Heart right ventricle (tissue), 16 donors: ENCODE measurements around the gene NRN1. TPM values are rescaled to one million over a fixed set of nuclear protein-coding genes. Genes with fewer than 3 reads are reported as not detected.
A peak's percentile ranks its signal among the peaks of the same experiment; 100 is the strongest.

ENCODE experiments used
- ATAC-seq, 8 donors: fragments of 200-7000 bp; cut with Tn5 transposase; one replicate each; pipeline ENCODE4 v1.9.1; 2020; ENCODE audit warnings: mild to moderate bottlenecking in 8 of 8, moderate library complexity in 8 of 8, moderate number of reproducible peaks in 1 of 8
- DNase-seq, 2 donors: peaks; one replicate each; pipeline ENCODE4 v3.0.0-alpha.2; 2020
- H3K27ac ChIP-seq, 10 donors: fragments of 200-600 bp; sonication (generic) in 2 of 10; one replicate each; pipeline versions ENCODE4 v1.5.0 to v1.8.0; 2020 to 2022; ENCODE audit warnings: mild to moderate bottlenecking in 3 of 10
- H3K27me3 ChIP-seq, 7 donors: fragments of 200-600 bp; one replicate each; pipeline ENCODE4 v1.8.0; 2021 to 2022; ENCODE audit warnings: mild to moderate bottlenecking in 2 of 7
- H3K36me3 ChIP-seq, 9 donors: fragments of 200-600 bp; sonication (generic) in 1 of 9; one replicate each; pipeline versions ENCODE4 v1.5.0 to v1.8.0; 2020 to 2022; ENCODE audit warnings: mild to moderate bottlenecking in 2 of 9
- H3K4me1 ChIP-seq, 9 donors: fragments of 200-600 bp; sonication (generic) in 1 of 9; one replicate each; pipeline versions ENCODE4 v1.5.0 to v1.8.0; 2020 to 2022; ENCODE audit warnings: mild to moderate bottlenecking in 4 of 9
- H3K4me3 ChIP-seq, 10 donors: fragments of 200-600 bp; sonication (generic) in 2 of 10; one replicate each; pipeline versions ENCODE4 v1.5.0 to v1.8.0; 2020 to 2022; ENCODE audit warnings: mild to moderate bottlenecking in 7 of 10, moderate library complexity in 2 of 10
- H3K9me3 ChIP-seq, 11 donors: fragments of 200-600 bp in 10 of 11; sonication (generic) in 2 of 11; one replicate each; pipeline versions ENCODE4 v1.5.0 to v1.8.0; 2013 to 2022; ENCODE audit warnings: mild to moderate bottlenecking in 2 of 11, control low read depth in 1 of 11, moderate library complexity in 1 of 11
- WGBS, 2 donors: extraction: QIAGEN DNeasy Blood & Tissue Kit; methylation state at CpG; one replicate each; pipeline ENCODE4 v1.1.7; 2013; ENCODE audit warnings: inconsistent platforms in 1 of 2; 5-methylcytosine and 5-hydroxymethylcytosine counted together
- intact Hi-C, 10 donors: fragments of 100-400 bp; cut with DNase I; formaldehyde crosslinking; loops; one replicate each; pipeline versions ENCODE4 v1.11.1 to v1.14.2; 2022
- polyA plus RNA-seq, 2 donors: library from polyadenylated mRNA; stranded (reverse); fragments of 200-250 nt; gene quantifications; one replicate each; pipeline ENCODE4 v1.2.3, GENCODE V29; 2013
- total RNA-seq, 10 donors: library from RNA; stranded (reverse); fragmentation: NEBNext Ultra II Directional in 3 of 10; extraction: Animal tissue kit (Norgen Biotek cat#: 25700) in 3 of 10; gene quantifications; one replicate each; pipeline versions ENCODE4 v1.2.1 to v1.2.4, GENCODE V29; 2021 to 2023
- TF ChIP-seq, protein P1 (sequence below), 9 donors: fragments of 200-600 bp; sonication (generic) in 2 of 9; IDR thresholded peaks; one replicate each; pipeline versions ENCODE4 v1.5.0 to v1.8.0; 2021 to 2022; ENCODE audit warnings: antibody characterized with exemption in 9 of 9, mild to moderate bottlenecking in 5 of 9, moderate library complexity in 1 of 9
- donor health status: Arrhythmogenic right ventricular cardiomyopathy.
- donor health status: ischemic (EF 13 %, LVEDD 7.1; RV severe dilation, severe dysfunction).
- donor health status: healthy with polysubstance abuse.
- donor health status: DM: no; HTN: yes; CAD: no.
- donor health status: DM: no; HTN: no; CAD: no.
- donor health status: ischemic (EF 25% LVEDD 6.9; RV normal size, moderate dysfunction).
- donor health status: ischemic (EF 25% LVEDD 5.7; RV mildly dilated, moderate dysfunction).
- donor health status: healthy.
- donor health status: DM: yes; HTN: yes; CAD: no.
- donor health status: Ischemic cardiomyopathy.
- donor health status: ischemic (EF 35%, LVEDD 5.7; RV mildly dilated, moderate dysfunction).
- donor health status: nonischemic (EF 11% LVEDD 7.7; RV severe dilation, severe dysfunction).
- donor health status: DM: yes; HTN: yes; CAD: no.
- donor health status: PGD.
- donor health status: ischemic (EF 29% LVEDD 5.4; RV normal size, mild dysfunction).
- donor health status: nonischemic (EF 23%, LVEDD 6.1; RV moderate dilation, normal function).

NRN1 gene
- total and polyA plus RNA-seq, 12 donors, result 7.1 to 24.4 (median 12.7) TPM

DNA sequence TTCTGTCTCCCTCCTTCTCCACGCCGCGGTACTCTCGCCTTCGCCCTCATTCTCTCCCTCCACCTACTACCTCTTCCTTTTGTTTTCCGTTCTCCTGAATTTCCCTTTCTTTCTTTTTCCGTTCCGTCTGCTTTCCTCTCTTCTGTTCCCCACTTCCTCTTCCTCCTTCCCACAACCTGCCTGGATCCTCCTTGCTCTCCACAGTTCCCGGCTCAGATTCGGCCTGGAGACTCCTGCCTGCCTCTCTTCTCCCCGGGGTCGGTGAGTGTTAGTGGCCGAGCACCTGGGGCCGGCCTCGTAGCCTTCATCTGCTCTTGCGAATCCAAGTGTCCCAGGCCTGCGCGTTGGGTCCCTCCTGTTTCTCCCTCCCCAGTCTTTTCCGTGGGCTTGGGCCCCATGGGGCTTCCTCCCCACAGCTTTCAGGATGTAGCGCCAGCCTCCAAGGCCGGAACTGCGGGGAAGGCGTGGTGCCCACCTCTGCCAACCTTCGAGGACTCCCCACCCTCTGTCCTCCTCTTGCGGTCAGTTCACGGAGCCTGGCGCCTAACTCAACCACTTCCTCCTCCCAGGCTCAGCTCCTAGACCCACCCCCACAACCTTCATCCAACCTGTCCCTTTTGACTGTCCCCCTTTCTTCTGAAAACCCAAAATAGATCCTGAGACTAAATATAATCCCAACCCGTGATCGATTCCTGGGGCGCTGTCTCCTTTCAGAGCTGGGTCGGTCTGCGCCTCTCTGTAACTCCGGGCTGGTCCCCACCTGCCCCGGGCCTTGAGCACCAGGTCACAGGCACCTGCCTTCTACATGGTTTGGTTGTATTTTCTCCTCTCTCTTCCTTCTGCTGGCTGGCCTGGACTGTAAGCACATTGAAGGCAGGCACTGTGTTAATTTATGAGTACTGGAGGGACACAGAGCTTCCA, 6.8 kb downstream of the NRN1 start:
- peak overlapping the region; percentile 27 to 90 (median 76) for H3K27ac ChIP-seq
- peaks cover 0 to 8% (median 0%) of the 10 kb centered on the region in 9 donors for H3K36me3 ChIP-seq
- intact Hi-C loops, result loop anchor here in 3 of 10 donors (5.0 to 10.0 kb wide), 4 partner anchors 525 to 855 kb away; no protein-coding TSS in a partner anchor
- WGBS, 2 donors, result 30 to 32% methylated on average over 34 of the region's 34 CpGs
- no peak for ATAC-seq
- TF ChIP-seq, protein P1, sequence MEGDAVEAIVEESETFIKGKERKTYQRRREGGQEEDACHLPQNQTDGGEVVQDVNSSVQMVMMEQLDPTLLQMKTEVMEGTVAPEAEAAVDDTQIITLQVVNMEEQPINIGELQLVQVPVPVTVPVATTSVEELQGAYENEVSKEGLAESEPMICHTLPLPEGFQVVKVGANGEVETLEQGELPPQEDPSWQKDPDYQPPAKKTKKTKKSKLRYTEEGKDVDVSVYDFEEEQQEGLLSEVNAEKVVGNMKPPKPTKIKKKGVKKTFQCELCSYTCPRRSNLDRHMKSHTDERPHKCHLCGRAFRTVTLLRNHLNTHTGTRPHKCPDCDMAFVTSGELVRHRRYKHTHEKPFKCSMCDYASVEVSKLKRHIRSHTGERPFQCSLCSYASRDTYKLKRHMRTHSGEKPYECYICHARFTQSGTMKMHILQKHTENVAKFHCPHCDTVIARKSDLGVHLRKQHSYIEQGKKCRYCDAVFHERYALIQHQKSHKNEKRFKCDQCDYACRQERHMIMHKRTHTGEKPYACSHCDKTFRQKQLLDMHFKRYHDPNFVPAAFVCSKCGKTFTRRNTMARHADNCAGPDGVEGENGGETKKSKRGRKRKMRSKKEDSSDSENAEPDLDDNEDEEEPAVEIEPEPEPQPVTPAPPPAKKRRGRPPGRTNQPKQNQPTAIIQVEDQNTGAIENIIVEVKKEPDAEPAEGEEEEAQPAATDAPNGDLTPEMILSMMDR (IDR thresholded peaks at IDR 0.05), result no peak
- H3K4me1 ChIP-seq, result peaks cover 10 to 88% (median 64%) of the 10 kb centered on the region in 9 donors
- H3K9me3 ChIP-seq, result no peaks in the 10 kb centered on the region
- peaks cover 41 to 100% (median 99%) of the 10 kb centered on the region in 7 donors for H3K27me3 ChIP-seq
- peak in 1 of 2 donors; percentile 11 for DNase-seq
- H3K4me3 ChIP-seq, result peak overlapping the region in 9 of 10 donors; percentile 16 to 69 (median 34)

DNA sequence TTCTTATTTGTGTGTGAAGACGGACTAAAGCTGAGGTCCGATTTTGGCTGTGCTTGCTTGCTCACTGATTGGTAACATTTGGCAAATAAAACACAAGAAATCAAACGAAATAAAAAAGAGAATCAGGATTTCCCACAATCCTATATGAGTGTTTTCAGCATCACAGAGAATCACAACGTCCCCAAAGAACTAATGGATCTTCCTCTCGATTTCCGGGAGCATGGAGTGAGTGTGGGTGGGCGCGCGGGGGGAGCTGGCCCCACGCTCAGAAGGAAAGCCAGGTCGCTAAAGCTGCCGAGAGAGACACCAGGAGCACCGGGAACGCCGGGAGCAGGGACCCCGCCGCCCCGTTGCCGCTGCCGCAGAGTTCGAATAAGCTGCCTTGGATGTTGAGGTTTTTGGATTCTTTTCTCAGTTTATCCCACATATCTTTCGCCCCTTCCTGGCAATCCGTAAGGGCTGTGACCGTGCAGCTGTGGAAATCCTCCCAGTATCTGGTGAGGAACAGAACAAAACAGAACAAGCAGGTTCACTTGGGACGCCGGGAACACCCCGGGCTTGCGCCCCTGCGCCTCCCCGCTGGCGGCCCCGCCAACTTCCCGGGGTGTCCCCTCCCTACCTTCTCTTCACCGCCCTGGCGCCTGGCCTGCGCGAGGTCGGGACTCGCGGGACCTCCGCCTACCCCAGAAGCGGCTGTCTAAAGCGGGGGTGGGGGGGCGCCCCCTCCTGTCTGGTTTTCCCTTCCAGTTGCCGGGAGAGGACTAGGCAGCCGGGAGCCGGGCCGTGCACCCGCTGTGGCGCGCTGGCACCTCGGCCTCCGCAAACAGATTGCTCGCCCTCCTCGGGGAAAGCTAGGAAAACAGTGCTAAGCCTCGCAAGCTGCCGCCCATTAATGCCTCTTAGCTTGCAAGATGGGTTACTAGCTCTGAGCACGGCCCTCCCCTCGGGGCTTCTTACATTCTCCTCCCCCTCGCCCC, 7.7 kb downstream of the NRN1 start:
- ATAC-seq (peak; percentile 6 to 49 (median 39)), DNase-seq (peak; percentile 59 to 62)
- Histone ChIP-seq H3K4me3 (peak overlapping the region in 9 of 10 donors; percentile 16 to 69 (median 34)), H3K4me1 (peaks cover 10 to 85% (median 64%) of the 10 kb centered on the region in 9 donors), H3K9me3 (no peaks in the 10 kb centered on the region), H3K36me3 (peaks cover 0 to 8% (median 0%) of the 10 kb centered on the region in 9 donors), H3K27me3 (peaks cover 47 to 100% (median 99%) of the 10 kb centered on the region in 7 donors), H3K27ac (peak overlapping the region; percentile 27 to 90 (median 76))
- 4% methylated on average over 60 of the region's 60 CpGs for WGBS, 2 donors
- TF ChIP-seq, protein P1 (IDR thresholded peaks at IDR 0.05), result peak in 6 of 9 donors; percentile 22 to 48 (median 28)
- intact Hi-C loops, result loop anchor here in 3 of 10 donors (5.0 to 10.0 kb wide), 3 partner anchors 524 to 854 kb away; no protein-coding TSS in a partner anchor

- peak overlapping the region in 6 of 10 donors; percentile 29 to 69 (median 45) for H3K4me3 ChIP-seq
- DNase-seq, result no peak
- peaks cover 47 to 100% (median 99%) of the 10 kb centered on the region in 7 donors for H3K27me3 ChIP-seq
Measured at GRCh38 chr6:5998236-5998635, 8.5 kb downstream of the NRN1 start.

More at GRCh38 chr6:5998236-5998635, 8.5 kb downstream of the NRN1 start:
- TF ChIP-seq, protein P1 (IDR thresholded peaks at IDR 0.05), result no peak
- no peak for ATAC-seq
- Histone ChIP-seq H3K27ac (peak overlapping the region in 9 of 10 donors; percentile 17 to 90 (median 81)), H3K36me3 (peaks cover 0 to 8% (median 0%) of the 10 kb centered on the region in 9 donors), H3K4me1 (peaks cover 7 to 80% (median 59%) of the 10 kb centered on the region in 9 donors), H3K9me3 (no peaks in the 10 kb centered on the region)
- WGBS, 2 donors, result 19 to 22% methylated on average over 9 of the region's 9 CpGs
- intact Hi-C loops, result loop anchor here in 3 of 10 donors (5.0 to 10.0 kb wide), 3 partner anchors 523 to 853 kb away; no protein-coding TSS in a partner anchor
